ENCODE measurements around the gene MRAS.

DNA sequence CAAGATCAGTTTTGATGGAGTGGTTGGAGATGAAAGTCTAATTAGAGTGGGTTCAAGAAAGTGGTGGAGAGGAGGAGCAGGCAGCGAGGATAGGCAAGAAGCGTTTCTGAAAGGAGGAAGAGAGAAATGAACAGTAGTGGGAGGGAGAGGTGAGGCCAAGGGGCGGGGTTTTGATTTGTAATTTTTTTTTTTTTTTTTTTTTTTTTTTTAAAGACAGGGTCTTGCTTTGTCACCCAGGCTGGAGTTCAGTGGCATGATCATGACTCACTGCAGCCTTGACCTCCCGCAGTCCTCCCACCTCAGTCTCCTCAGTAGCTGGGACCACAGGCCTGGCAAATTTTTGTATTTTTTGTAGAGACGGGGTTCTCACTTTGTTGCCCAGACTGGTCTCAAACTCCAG is 36.6 kb downstream of the MRAS start:
- TF ChIP-seq, protein P1, sequence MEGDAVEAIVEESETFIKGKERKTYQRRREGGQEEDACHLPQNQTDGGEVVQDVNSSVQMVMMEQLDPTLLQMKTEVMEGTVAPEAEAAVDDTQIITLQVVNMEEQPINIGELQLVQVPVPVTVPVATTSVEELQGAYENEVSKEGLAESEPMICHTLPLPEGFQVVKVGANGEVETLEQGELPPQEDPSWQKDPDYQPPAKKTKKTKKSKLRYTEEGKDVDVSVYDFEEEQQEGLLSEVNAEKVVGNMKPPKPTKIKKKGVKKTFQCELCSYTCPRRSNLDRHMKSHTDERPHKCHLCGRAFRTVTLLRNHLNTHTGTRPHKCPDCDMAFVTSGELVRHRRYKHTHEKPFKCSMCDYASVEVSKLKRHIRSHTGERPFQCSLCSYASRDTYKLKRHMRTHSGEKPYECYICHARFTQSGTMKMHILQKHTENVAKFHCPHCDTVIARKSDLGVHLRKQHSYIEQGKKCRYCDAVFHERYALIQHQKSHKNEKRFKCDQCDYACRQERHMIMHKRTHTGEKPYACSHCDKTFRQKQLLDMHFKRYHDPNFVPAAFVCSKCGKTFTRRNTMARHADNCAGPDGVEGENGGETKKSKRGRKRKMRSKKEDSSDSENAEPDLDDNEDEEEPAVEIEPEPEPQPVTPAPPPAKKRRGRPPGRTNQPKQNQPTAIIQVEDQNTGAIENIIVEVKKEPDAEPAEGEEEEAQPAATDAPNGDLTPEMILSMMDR (IDR thresholded peaks at IDR 0.05) = no peak
- TF ChIP-seq POLR2A (IDR thresholded peaks at IDR 0.05) = no peak
